ENCODE measurements around the gene MFAP3L. TPM values are rescaled to one million over a fixed set of nuclear protein-coding genes. Genes with fewer than 3 reads are reported as not detected.

Gene MFAP3L
- polyA plus RNA-seq, 1 donor from 2014 or later: 4.0 TPM

DNA sequence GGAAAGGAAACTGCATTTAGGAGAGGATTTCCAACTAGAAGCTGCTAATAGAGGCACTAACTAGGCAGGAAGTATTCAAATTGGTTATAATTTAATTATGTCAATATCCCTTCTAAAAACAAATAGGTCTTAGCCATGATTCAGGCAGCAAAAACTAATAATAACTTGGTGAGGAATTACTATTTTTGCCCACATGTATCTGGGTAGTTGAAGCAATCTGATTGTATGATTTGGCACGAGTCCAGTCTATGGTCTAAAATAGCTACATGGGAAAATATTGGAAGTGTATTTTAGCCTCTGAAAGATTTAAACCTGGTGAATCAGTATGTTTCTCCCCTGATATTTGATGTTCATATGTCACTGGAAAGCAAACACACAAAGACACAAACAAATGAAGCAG, 62.2 kb downstream of the MFAP3L start:
- Histone ChIP-seq H3K4me3 (ENCODE audit: low read length) (no peak overlapping the region), H4K20me1 (ENCODE audit: insufficient read depth) (no peaks in the 10 kb centered on the region), H3K36me3 (ENCODE audit: insufficient read depth, low read length) (no peaks in the 10 kb centered on the region), H2AFZ (ENCODE audit: low read depth, low read length) (no peak overlapping the region), H3K9me3 (ENCODE audit: low read length) (no peaks in the 10 kb centered on the region), H3F3A (ENCODE audit: insufficient read depth, low read length, poor library complexity, severe bottlenecking) (no peaks in the 10 kb centered on the region), H3K27ac (ENCODE audit: low read length) (no peak overlapping the region), H3K9ac (ENCODE audit: low read length) (no peak overlapping the region), H3K79me2 (replicated peaks; ENCODE audit: insufficient read depth, low read length) (no peaks in the 10 kb centered on the region), H3K27me3 (ENCODE audit: insufficient read depth, low read depth, low read length) (no peaks in the 10 kb centered on the region), H3K4me2 (ENCODE audit: low read length) (no peak overlapping the region), H3K9me2 (ENCODE audit: insufficient read depth, low read length) (no peaks in the 10 kb centered on the region)
- TF ChIP-seq EZH2 (IDR thresholded peaks at IDR 0.05; ENCODE audit: borderline replicate concordance, insufficient read depth, low read length, poor library complexity, severe bottlenecking): no peak
- no peak for TF ChIP-seq MXI1 (conservative IDR thresholded peaks at IDR 0.05; ENCODE audit: poor library complexity, severe bottlenecking)
- no peak for TF ChIP-seq TAF1 (IDR thresholded peaks at IDR 0.05; ENCODE audit: low read depth)
- TF ChIP-seq, protein P1, sequence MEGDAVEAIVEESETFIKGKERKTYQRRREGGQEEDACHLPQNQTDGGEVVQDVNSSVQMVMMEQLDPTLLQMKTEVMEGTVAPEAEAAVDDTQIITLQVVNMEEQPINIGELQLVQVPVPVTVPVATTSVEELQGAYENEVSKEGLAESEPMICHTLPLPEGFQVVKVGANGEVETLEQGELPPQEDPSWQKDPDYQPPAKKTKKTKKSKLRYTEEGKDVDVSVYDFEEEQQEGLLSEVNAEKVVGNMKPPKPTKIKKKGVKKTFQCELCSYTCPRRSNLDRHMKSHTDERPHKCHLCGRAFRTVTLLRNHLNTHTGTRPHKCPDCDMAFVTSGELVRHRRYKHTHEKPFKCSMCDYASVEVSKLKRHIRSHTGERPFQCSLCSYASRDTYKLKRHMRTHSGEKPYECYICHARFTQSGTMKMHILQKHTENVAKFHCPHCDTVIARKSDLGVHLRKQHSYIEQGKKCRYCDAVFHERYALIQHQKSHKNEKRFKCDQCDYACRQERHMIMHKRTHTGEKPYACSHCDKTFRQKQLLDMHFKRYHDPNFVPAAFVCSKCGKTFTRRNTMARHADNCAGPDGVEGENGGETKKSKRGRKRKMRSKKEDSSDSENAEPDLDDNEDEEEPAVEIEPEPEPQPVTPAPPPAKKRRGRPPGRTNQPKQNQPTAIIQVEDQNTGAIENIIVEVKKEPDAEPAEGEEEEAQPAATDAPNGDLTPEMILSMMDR (IDR thresholded peaks at IDR 0.05; ENCODE audit: poor library complexity, severe bottlenecking): no peak
- TF ChIP-seq POLR2AphosphoS5 (IDR thresholded peaks at IDR 0.05): no peak
- TF ChIP-seq SMC3 (conservative IDR thresholded peaks at IDR 0.05; ENCODE audit: poor library complexity): no peak
- TF ChIP-seq EP300 (conservative IDR thresholded peaks at IDR 0.05; ENCODE audit: poor library complexity, severe bottlenecking): no peak
- no peak for TF ChIP-seq REST (IDR thresholded peaks at IDR 0.05; ENCODE audit: borderline replicate concordance)

DNA sequence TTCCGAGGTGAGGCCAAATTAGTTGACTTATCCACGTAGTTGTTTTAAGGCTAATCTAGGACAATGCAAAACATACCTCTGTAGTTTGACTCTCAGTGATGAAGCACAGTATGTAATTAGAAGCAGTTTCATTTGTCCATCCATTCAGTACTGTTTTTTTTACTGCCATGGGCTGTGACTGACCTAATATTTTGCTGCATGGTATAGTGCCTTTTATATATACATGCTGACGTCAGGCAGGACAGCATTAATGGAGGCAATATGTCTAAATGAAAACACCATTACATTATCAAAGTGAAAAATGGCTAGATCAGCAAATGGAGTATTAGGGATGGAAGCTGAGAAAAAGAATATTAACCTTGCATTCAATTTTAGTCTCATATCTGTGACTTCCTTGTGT, 66.9 kb downstream of the MFAP3L start:
- Histone ChIP-seq H3K9me2 (ENCODE audit: insufficient read depth, low read length) (no peaks in the 10 kb centered on the region), H3K9ac (ENCODE audit: low read length) (no peak overlapping the region), H3K79me2 (replicated peaks; ENCODE audit: insufficient read depth, low read length) (no peaks in the 10 kb centered on the region), H3F3A (ENCODE audit: insufficient read depth, low read length, poor library complexity, severe bottlenecking) (no peaks in the 10 kb centered on the region), H2AFZ (ENCODE audit: low read depth, low read length) (no peak overlapping the region), H4K20me1 (ENCODE audit: insufficient read depth) (no peaks in the 10 kb centered on the region), H3K36me3 (ENCODE audit: insufficient read depth, low read length) (no peaks in the 10 kb centered on the region), H3K27me3 (ENCODE audit: insufficient read depth, low read depth, low read length) (no peaks in the 10 kb centered on the region), H3K27ac (ENCODE audit: low read length) (no peak overlapping the region), H3K4me2 (ENCODE audit: low read length) (no peak overlapping the region), H3K4me3 (ENCODE audit: low read length) (no peak overlapping the region), H3K9me3 (ENCODE audit: low read length) (no peaks in the 10 kb centered on the region)
- TF ChIP-seq EZH2 (IDR thresholded peaks at IDR 0.05; ENCODE audit: borderline replicate concordance, insufficient read depth, low read length, poor library complexity, severe bottlenecking): no peak
- TF ChIP-seq POLR2AphosphoS5 (IDR thresholded peaks at IDR 0.05): no peak

DNA sequence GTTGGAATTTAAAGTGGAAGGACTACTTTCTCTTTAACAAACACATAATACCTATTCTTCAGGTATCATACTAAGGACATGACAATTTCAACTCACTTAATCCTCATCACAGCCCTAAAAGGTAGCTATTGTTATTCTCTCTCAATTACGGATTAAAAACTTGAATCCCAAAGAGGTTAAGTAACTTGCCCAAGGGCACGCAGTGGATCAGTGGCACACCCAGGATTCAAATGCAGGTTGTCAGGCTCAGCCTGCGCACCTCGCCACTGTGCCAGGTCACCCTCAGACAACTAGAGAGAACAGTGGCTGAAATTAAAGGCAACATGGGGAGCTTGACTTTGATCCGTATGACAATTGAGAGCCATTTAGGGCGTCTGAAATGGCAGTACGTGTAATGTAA, 67.6 kb downstream of the MFAP3L start:
- no peaks in the 10 kb centered on the region for H4K20me1 ChIP-seq (ENCODE audit: insufficient read depth)
- H3K9ac ChIP-seq (ENCODE audit: low read length): no peak overlapping the region
- H3K27ac ChIP-seq (ENCODE audit: low read length): no peak overlapping the region
- H3K9me2 ChIP-seq (ENCODE audit: insufficient read depth, low read length): no peaks in the 10 kb centered on the region
- H3K79me2 ChIP-seq (replicated peaks; ENCODE audit: insufficient read depth, low read length): no peaks in the 10 kb centered on the region
- H2AFZ ChIP-seq (ENCODE audit: low read depth, low read length): no peak overlapping the region
- H3K4me3 ChIP-seq (ENCODE audit: low read length): no peak overlapping the region
- TF ChIP-seq EZH2 (IDR thresholded peaks at IDR 0.05; ENCODE audit: borderline replicate concordance, insufficient read depth, low read length, poor library complexity, severe bottlenecking) (no peak), TAF1 (IDR thresholded peaks at IDR 0.05; ENCODE audit: low read depth) (no peak), MXI1 (conservative IDR thresholded peaks at IDR 0.05; ENCODE audit: poor library complexity, severe bottlenecking) (no peak), SMC3 (conservative IDR thresholded peaks at IDR 0.05; ENCODE audit: poor library complexity) (no peak), REST (IDR thresholded peaks at IDR 0.05; ENCODE audit: borderline replicate concordance) (no peak), POLR2AphosphoS5 (IDR thresholded peaks at IDR 0.05) (no peak), RAD21 (conservative IDR thresholded peaks at IDR 0.05) (no peak), EP300 (conservative IDR thresholded peaks at IDR 0.05; ENCODE audit: poor library complexity, severe bottlenecking) (no peak)
- TF ChIP-seq, protein P1 (IDR thresholded peaks at IDR 0.05; ENCODE audit: poor library complexity, severe bottlenecking): no peak
- H3K9me3 ChIP-seq (ENCODE audit: low read length): no peaks in the 10 kb centered on the region
- H3K4me2 ChIP-seq (ENCODE audit: low read length): no peak overlapping the region
- no peaks in the 10 kb centered on the region for H3K36me3 ChIP-seq (ENCODE audit: insufficient read depth, low read length)
- H3K27me3 ChIP-seq (ENCODE audit: insufficient read depth, low read depth, low read length): no peaks in the 10 kb centered on the region
- no peaks in the 10 kb centered on the region for H3F3A ChIP-seq (ENCODE audit: insufficient read depth, low read length, poor library complexity, severe bottlenecking)

All from neural cell (in vitro differentiated cells).